GM12865 (cell line): Measurements from ENCODE around the gene MED13.
"Not testable (repeated sequence)": the region's sequence is repeated elsewhere in the genome, so short reads cannot be mapped to it uniquely, and the experiment has no call there.

Experiments
- DNase-seq: peaks from one replicate; pipeline ENCODE4 v3.0.0; 2010; ENCODE audit warnings: low read depth
- H3K4me3 ChIP-seq: 2 replicates; pipeline ENCODE4 v1.5.1; 2011; ENCODE audit warnings: mild to moderate bottlenecking, low read depth, low read length, control low read depth
- CTCF ChIP-seq: IDR thresholded peaks from 2 replicates; pipeline ENCODE4 v1.5.1; 2011; ENCODE audit warnings: low read length, control low read depth, low read depth, inconsistent platforms; ENCODE audit not compliant: insufficient read depth; ENCODE audit errors: missing control alignments

MED13 gene

GRCh38 chr17:62024866-62025265 is 40.2 kb downstream of the MED13 start:
- H3K4me3 ChIP-seq: no peak overlapping the region
- no peak for TF ChIP-seq CTCF
- DNase-seq: no peak

- no peak overlapping the region for H3K4me3 ChIP-seq
- no peak for DNase-seq
- no peak for TF ChIP-seq CTCF
These were observed 47.2 kb downstream of the MED13 start for GRCh38 chr17:62017912-62018311.

- H3K4me3 ChIP-seq: no peak overlapping the region
- no peak for TF ChIP-seq CTCF
- DNase-seq: no peak
These were observed 47.6 kb downstream of the MED13 start for GRCh38 chr17:62017496-62017895.

- no peak for TF ChIP-seq CTCF
- no peak for DNase-seq
- no peak overlapping the region for H3K4me3 ChIP-seq
These were observed 50.6 kb downstream of the MED13 start for GRCh38 chr17:62014526-62014925.

GRCh38 chr17:62009220-62009619 is 55.9 kb downstream of the MED13 start:
- H3K4me3 ChIP-seq: no peak overlapping the region
- no peak for TF ChIP-seq CTCF
- DNase-seq: no peak

GRCh38 chr17:62008294-62008693 is 56.8 kb downstream of the MED13 start:
- peak; percentile 2 for DNase-seq
- H3K4me3 ChIP-seq: no peak overlapping the region
- TF ChIP-seq CTCF: no peak

- DNase-seq: no peak
- TF ChIP-seq CTCF: no peak
- H3K4me3 ChIP-seq: no peak overlapping the region
These were observed 60.7 kb downstream of the MED13 start for GRCh38 chr17:62004388-62004787.

GRCh38 chr17:62003141-62003540 is 61.9 kb downstream of the MED13 start:
- not testable (repeated sequence) for H3K4me3 ChIP-seq, DNase-seq
